ENCODE data around the gene ACO2. TPM values are rescaled to one million over a fixed set of nuclear protein-coding genes. Genes with fewer than 3 reads are reported as not detected.

The ACO2 gene
- total RNA-seq, 1 experiment from 2014 or later, result 76.7 TPM

GRCh38 chr22:41522813-41523212 lies 53.9 kb downstream of the ACO2 start:
- Histone ChIP-seq H3K27ac (no peak overlapping the region), H3K27me3 (ENCODE audit: insufficient read depth, low read depth) (no peaks in the 10 kb centered on the region), H3K4me2 (no peak overlapping the region), H4K20me1 (ENCODE audit: insufficient read depth) (peaks cover 43% of the 10 kb centered on the region), H3K4me1 (replicated peaks; ENCODE audit: insufficient read depth) (no peaks in the 10 kb centered on the region), H3K36me3 (ENCODE audit: low read depth) (peaks cover 20% of the 10 kb centered on the region), H3F3A (ENCODE audit: insufficient read depth, low read depth) (peaks cover 73% of the 10 kb centered on the region), H3K9me3 (ENCODE audit: insufficient read depth, low read depth) (no peaks in the 10 kb centered on the region), H3K9me2 (ENCODE audit: insufficient read depth) (no peaks in the 10 kb centered on the region), H3K79me2 (ENCODE audit: low read depth) (0 out of 2 replicates have a peak, but pooled peaks cover 3% of the 10 kb centered on the region), H3K4me3 (no peak overlapping the region), H2AFZ (no peak overlapping the region)
- no peak for TF ChIP-seq EZH2 (IDR thresholded peaks at IDR 0.05; ENCODE audit: low read depth)
- TF ChIP-seq CTCF (conservative IDR thresholded peaks at IDR 0.05), result no peak
- intact Hi-C loops (cut with micrococcal nuclease; ENCODE audit: unreplicated experiment), result no loop called here
- CTCF ChIA-PET, result no interaction called here
- no TSS peak for BruUV-seq (replicated peaks)
- POLR2A ChIA-PET (ENCODE audit: unreplicated experiment), result no interaction called here
- DNase-seq, result no peak

GRCh38 chr22:41523464-41524221 lies 54.7 kb downstream of the ACO2 start:
- Histone ChIP-seq H3K9me3 (ENCODE audit: insufficient read depth, low read depth) (no peaks in the 10 kb centered on the region), H3K4me3 (no peak overlapping the region), H3F3A (ENCODE audit: insufficient read depth, low read depth) (peaks cover 77% of the 10 kb centered on the region), H3K27ac (no peak overlapping the region), H3K9me2 (ENCODE audit: insufficient read depth) (no peaks in the 10 kb centered on the region), H3K27me3 (ENCODE audit: insufficient read depth, low read depth) (no peaks in the 10 kb centered on the region), H4K20me1 (ENCODE audit: insufficient read depth) (peaks cover 51% of the 10 kb centered on the region), H3K36me3 (ENCODE audit: low read depth) (peaks cover 27% of the 10 kb centered on the region), H3K79me2 (ENCODE audit: low read depth) (no peaks in the 10 kb centered on the region), H2AFZ (no peak overlapping the region), H3K4me2 (no peak overlapping the region), H3K4me1 (replicated peaks; ENCODE audit: insufficient read depth) (no peaks in the 10 kb centered on the region)
- CTCF ChIA-PET, result no interaction called here
- DNase-seq, result no peak
- intact Hi-C loops (cut with micrococcal nuclease; ENCODE audit: unreplicated experiment), result no loop called here
- POLR2A ChIA-PET (ENCODE audit: unreplicated experiment), result no interaction called here
- no TSS peak for BruUV-seq (replicated peaks)
- TF ChIP-seq CTCF (conservative IDR thresholded peaks at IDR 0.05) (no peak), EZH2 (IDR thresholded peaks at IDR 0.05; ENCODE audit: low read depth) (no peak)

- Histone ChIP-seq H3K9me3 (ENCODE audit: insufficient read depth, low read depth) (no peaks in the 10 kb centered on the region), H3K27ac (no peak overlapping the region), H3K27me3 (ENCODE audit: insufficient read depth, low read depth) (no peaks in the 10 kb centered on the region), H3K4me3 (no peak overlapping the region), H3K9me2 (ENCODE audit: insufficient read depth) (no peaks in the 10 kb centered on the region), H3K4me2 (no peak overlapping the region), H4K20me1 (ENCODE audit: insufficient read depth) (peaks cover 56% of the 10 kb centered on the region), H2AFZ (no peak overlapping the region), H3K36me3 (ENCODE audit: low read depth) (peaks cover 27% of the 10 kb centered on the region), H3F3A (ENCODE audit: insufficient read depth, low read depth) (peaks cover 83% of the 10 kb centered on the region), H3K4me1 (replicated peaks; ENCODE audit: insufficient read depth) (no peaks in the 10 kb centered on the region), H3K79me2 (ENCODE audit: low read depth) (no peaks in the 10 kb centered on the region)
- no peak for DNase-seq
- TF ChIP-seq CTCF (conservative IDR thresholded peaks at IDR 0.05) (no peak), EZH2 (IDR thresholded peaks at IDR 0.05; ENCODE audit: low read depth) (no peak)
- no TSS peak for BruUV-seq (replicated peaks)
- intact Hi-C loops (cut with micrococcal nuclease; ENCODE audit: unreplicated experiment), result no loop called here
- ChIA-PET POLR2A (ENCODE audit: unreplicated experiment) (no interaction called here), CTCF (no interaction called here)
These were observed 55.3 kb downstream of the ACO2 start for GRCh38 chr22:41524251-41524661.
